GM23338 (cell line): ENCODE results near the gene ERAP2. TPM values are rescaled to one million over a fixed set of nuclear protein-coding genes. Genes with fewer than 3 reads are reported as not detected.

Source experiments
- ATAC-seq: fragments of 200-7000 bp; cut with Tn5 transposase; 3 replicates; pipeline ENCODE4 v1.9.1; 2020
- DNase-seq: peaks from one replicate; pipeline ENCODE4 v3.0.0-alpha.2; 2015; ENCODE audit warnings: low spot score
- H2AFZ ChIP-seq: fragments of 200-600 bp; sonication (generic); 2 replicates; pipeline ENCODE4 v1.8.0; 2016; ENCODE audit warnings: antibody characterized with exemption, mild to moderate bottlenecking, moderate library complexity
- H3F3A ChIP-seq: fragments of 200-600 bp; sonication (generic); replicated peaks from 2 replicates; pipeline ENCODE4 v1.8.0; 2017; ENCODE audit warnings: antibody characterized with exemption, mixed run types, low read depth
- H3K27ac ChIP-seq: fragments of 200-600 bp; sonication (generic); 2 replicates; pipeline ENCODE4 v1.6.1; 2016; ENCODE audit warnings: low read depth
- H3K27me3 ChIP-seq: fragments of 200-600 bp; sonication (generic); 2 replicates; pipeline ENCODE4 v1.8.0; 2016; ENCODE audit warnings: mild to moderate bottlenecking, mixed run types, moderate library complexity; ENCODE audit not compliant: insufficient read depth
- H3K36me3 ChIP-seq: fragments of 200-600 bp; sonication (generic); 2 replicates; pipeline ENCODE4 v1.8.0; 2016; ENCODE audit warnings: mild to moderate bottlenecking; ENCODE audit not compliant: insufficient read depth
- H3K4me1 ChIP-seq: fragments of 200-600 bp; sonication (generic); 2 replicates; pipeline ENCODE4 v1.8.0; 2016; ENCODE audit warnings: mild to moderate bottlenecking, moderate library complexity; ENCODE audit not compliant: insufficient read depth
- H3K4me2 ChIP-seq: fragments of 200-600 bp; sonication (generic); 2 replicates; pipeline ENCODE4 v1.7.1; 2017; ENCODE audit warnings: mixed run types
- H3K4me3 ChIP-seq: fragments of 200-600 bp; sonication (generic); 2 replicates; pipeline ENCODE4 v1.6.1; 2016; ENCODE audit warnings: mixed run types
- H3K79me2 ChIP-seq: fragments of 200-600 bp; sonication (generic); replicated peaks from 2 replicates; pipeline ENCODE4 v1.8.0; 2017; ENCODE audit warnings: mild to moderate bottlenecking; ENCODE audit not compliant: insufficient read depth
- H3K9me2 ChIP-seq: fragments of 200-600 bp; sonication (generic); 2 replicates; pipeline ENCODE4 v1.8.0; 2017; ENCODE audit not compliant: insufficient read depth
- H4K20me1 ChIP-seq: fragments of 200-600 bp; sonication (generic); replicated peaks from 2 replicates; pipeline ENCODE4 v1.8.0; 2017; ENCODE audit warnings: mild to moderate bottlenecking; ENCODE audit not compliant: insufficient read depth
- H3K27ac Mint-ChIP-seq: 2 replicates; pipeline ENCODE4 v1.8.0; 2020; ENCODE audit warnings: inconsistent platforms, mild to moderate bottlenecking, moderate library complexity, mixed read lengths
- H3K27me3 Mint-ChIP-seq: 3 replicates; pipeline ENCODE4 v1.8.0; 2022; ENCODE audit warnings: low read depth, mild to moderate bottlenecking, moderate library complexity, mixed read lengths, inconsistent platforms; ENCODE audit not compliant: insufficient read depth, poor library complexity
- H3K36me3 Mint-ChIP-seq: 3 replicates; pipeline ENCODE4 v1.8.0; 2021; ENCODE audit warnings: low read depth, mild to moderate bottlenecking, inconsistent platforms, moderate library complexity, mixed read lengths
- H3K4me1 Mint-ChIP-seq: 3 replicates; pipeline ENCODE4 v1.8.0; 2020; ENCODE audit warnings: mild to moderate bottlenecking, inconsistent platforms, mixed read lengths
- H3K4me3 Mint-ChIP-seq: 3 replicates; pipeline ENCODE4 v1.8.0; 2021; ENCODE audit warnings: moderate library complexity, mild to moderate bottlenecking, inconsistent platforms, mixed read lengths
- H3K9me3 Mint-ChIP-seq: 3 replicates; pipeline ENCODE4 v1.8.0; 2020; ENCODE audit warnings: moderate library complexity, mild to moderate bottlenecking, inconsistent platforms, mixed read lengths
- CREB1 ChIP-seq: fragments of 250-450 bp; sonication (Bioruptor Pico); IDR thresholded peaks from 2 replicates; pipeline ENCODE4 v1.5.0; 2020; ENCODE audit warnings: low read depth, mild to moderate bottlenecking, moderate library complexity
- EZH2phosphoT487 ChIP-seq: fragments of 200-600 bp; sonication (generic); IDR thresholded peaks from one replicate; pipeline ENCODE4 v1.8.1; 2018; ENCODE audit warnings: antibody characterized with exemption; ENCODE audit not compliant: unreplicated experiment
- POLR2AphosphoS5 ChIP-seq: IDR thresholded peaks from 2 replicates; pipeline ENCODE4 v1.6.1; 2016; ENCODE audit warnings: antibody characterized with exemption, low read depth
- REST ChIP-seq: IDR thresholded peaks from one replicate; pipeline ENCODE4 v1.6.1; 2018; ENCODE audit warnings: antibody characterized with exemption; ENCODE audit not compliant: unreplicated experiment
- STAT1 ChIP-seq: IDR thresholded peaks from one replicate; pipeline ENCODE4 v1.6.1; 2016; ENCODE audit warnings: antibody characterized with exemption; ENCODE audit not compliant: unreplicated experiment
- ZNF114 ChIP-seq: fragments of 250-450 bp; sonication (Bioruptor Pico); IDR thresholded peaks from 2 replicates; pipeline ENCODE4 v1.5.0; 2020; ENCODE audit warnings: mild to moderate bottlenecking, moderate library complexity
- ZNF331 ChIP-seq: fragments of 250-450 bp; sonication (Bioruptor Pico); IDR thresholded peaks from 2 replicates; pipeline ENCODE4 v1.5.0; 2020; ENCODE audit warnings: low read depth, mild to moderate bottlenecking, moderate library complexity
- polyA plus RNA-seq: library from polyadenylated mRNA; unstranded; fragments of >200 nt; fragmentation: Nextera tagmentation; extraction: Ambion mirVana; gene quantifications from 2 replicates; pipeline ENCODE4 v1.2.1, GENCODE V29; 2016
- total RNA-seq: library from RNA; depleted of rRNA; stranded (reverse); fragments of >200 nt; shearing (Covaris generic); gene quantifications from 2 replicates; pipeline ENCODE4 v1.2.3, GENCODE V29; 2014
- TF ChIP-seq, protein P1 (sequence below), 2 experiments: fragments of 200-600 bp in 1 of 2; sonication (generic) in 1 of 2; conservative IDR thresholded peaks; 2 replicates each; pipeline versions ENCODE4 v1.5.1 to v1.6.1; 2016 to 2017; ENCODE audit warnings: antibody characterized with exemption in 2 of 2, low read depth in 2 of 2, mild to moderate bottlenecking in 2 of 2, moderate library complexity in 1 of 2

ERAP2 gene
- total and polyA plus RNA-seq, 2 experiments from 2014 or later = 0.73 TPM; not detected in 1

DNA sequence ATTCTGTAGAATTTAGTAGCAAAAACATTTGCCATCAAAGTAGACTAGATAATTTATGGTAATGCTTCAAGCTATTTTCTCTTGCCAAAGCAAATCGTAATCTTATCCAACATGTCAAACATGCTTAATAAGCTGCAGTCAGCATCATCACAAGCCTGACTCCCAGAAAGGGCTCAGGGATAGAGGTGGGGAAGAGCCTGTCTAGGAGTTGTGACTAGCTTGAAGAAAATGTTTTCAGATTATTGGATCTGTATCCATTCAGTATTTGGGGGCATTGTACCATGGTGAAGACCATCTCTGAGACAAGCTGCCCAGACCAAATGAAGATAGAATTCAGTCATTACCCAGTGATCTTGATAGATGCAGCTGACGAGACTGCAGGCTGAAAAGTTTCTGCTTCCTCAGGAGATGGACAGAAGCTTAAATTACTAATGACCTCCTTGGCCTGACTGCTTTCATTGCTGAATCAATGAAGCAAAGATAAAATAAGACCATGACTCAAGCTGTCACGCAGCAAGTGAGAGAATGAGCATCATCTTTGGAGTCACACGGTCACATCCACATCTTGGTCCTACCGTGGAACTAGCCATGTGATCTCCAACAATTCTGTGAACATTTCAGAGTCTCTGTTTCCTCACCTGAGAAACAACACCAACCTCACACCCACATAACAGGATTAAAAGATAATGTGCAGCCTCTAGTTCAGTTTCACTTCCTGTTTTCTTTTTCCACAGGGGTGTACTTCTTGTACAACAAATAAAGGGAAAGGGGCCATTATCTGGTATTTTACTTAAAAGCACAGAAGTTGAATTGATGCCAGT is 9.4 kb downstream of the ERAP2 start (continued):
- TF ChIP-seq REST (no peak), CREB1 (CRISPR knock-in tag) (no peak), EZH2phosphoT487 (no peak)

GRCh38 chr5:96893342-96893741 is 17.0 kb downstream of the ERAP2 start:
- H4K20me1 ChIP-seq = no peaks in the 10 kb centered on the region
- no peaks in the 10 kb centered on the region for H3K4me1 ChIP-seq
- no peaks in the 10 kb centered on the region for H3F3A ChIP-seq
- no peak overlapping the region for H3K4me3 Mint-ChIP-seq
- no peak overlapping the region for H3K27ac Mint-ChIP-seq
- H3K27me3 ChIP-seq = no peaks in the 10 kb centered on the region
- no peaks in the 10 kb centered on the region for H3K36me3 ChIP-seq
- no peak overlapping the region for H2AFZ ChIP-seq
- H3K27me3 Mint-ChIP-seq = no peaks in the 10 kb centered on the region
- H3K79me2 ChIP-seq = no peaks in the 10 kb centered on the region
- no peak overlapping the region for H3K4me2 ChIP-seq
- no peaks in the 10 kb centered on the region for H3K9me3 Mint-ChIP-seq
- H3K4me1 Mint-ChIP-seq = no peaks in the 10 kb centered on the region
- H3K4me3 ChIP-seq = no peak overlapping the region
- TF ChIP-seq ZNF331 (CRISPR knock-in tag) (no peak), POLR2AphosphoS5 (no peak), REST (no peak), STAT1 (no peak), CREB1 (CRISPR knock-in tag) (no peak), ZNF114 (CRISPR knock-in tag) (no peak)
- TF ChIP-seq, protein P1, sequence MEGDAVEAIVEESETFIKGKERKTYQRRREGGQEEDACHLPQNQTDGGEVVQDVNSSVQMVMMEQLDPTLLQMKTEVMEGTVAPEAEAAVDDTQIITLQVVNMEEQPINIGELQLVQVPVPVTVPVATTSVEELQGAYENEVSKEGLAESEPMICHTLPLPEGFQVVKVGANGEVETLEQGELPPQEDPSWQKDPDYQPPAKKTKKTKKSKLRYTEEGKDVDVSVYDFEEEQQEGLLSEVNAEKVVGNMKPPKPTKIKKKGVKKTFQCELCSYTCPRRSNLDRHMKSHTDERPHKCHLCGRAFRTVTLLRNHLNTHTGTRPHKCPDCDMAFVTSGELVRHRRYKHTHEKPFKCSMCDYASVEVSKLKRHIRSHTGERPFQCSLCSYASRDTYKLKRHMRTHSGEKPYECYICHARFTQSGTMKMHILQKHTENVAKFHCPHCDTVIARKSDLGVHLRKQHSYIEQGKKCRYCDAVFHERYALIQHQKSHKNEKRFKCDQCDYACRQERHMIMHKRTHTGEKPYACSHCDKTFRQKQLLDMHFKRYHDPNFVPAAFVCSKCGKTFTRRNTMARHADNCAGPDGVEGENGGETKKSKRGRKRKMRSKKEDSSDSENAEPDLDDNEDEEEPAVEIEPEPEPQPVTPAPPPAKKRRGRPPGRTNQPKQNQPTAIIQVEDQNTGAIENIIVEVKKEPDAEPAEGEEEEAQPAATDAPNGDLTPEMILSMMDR (conservative IDR thresholded peaks at IDR 0.05; ENCODE audit: low read depth in 2 of 2) = no peak
- no peaks in the 10 kb centered on the region for H3K9me2 ChIP-seq
- no peak overlapping the region for H3K27ac ChIP-seq
- ATAC-seq (no peak), DNase-seq (no peak)
- no peaks in the 10 kb centered on the region for H3K36me3 Mint-ChIP-seq
